Panc1 (cell line): ENCODE results near the gene RAP1B.

ENCODE experiments used
- POLR2AphosphoS5 ChIP-seq: IDR thresholded peaks from 2 replicates; pipeline ENCODE4 v1.6.1; 2012; ENCODE audit warnings: mild to moderate bottlenecking, low read depth, low read length, moderate library complexity
- TF ChIP-seq, protein P1 (sequence below): fragments of 450-650 bp; IDR thresholded peaks from 2 replicates; pipeline ENCODE4 v1.5.1; 2017; ENCODE audit warnings: mild to moderate bottlenecking

DNA sequence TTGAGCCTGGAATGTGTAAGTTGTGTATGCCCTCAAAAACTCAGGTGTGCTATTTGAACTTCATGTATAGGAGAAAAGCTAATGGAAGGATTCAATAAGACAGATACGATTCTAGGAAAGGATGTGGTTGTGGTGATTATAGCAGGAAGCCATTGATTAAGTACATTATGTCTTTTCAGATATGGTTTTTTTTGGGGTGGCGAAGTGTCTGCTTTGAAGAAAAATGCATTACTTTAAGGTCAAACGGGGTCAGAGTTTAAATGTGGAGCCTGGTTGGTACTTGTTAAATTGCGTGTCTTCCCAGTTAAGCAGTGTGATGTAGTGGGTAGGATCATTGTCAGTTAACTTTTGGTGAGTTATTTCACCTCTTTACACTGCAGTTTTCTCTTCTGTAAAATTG is 63.1 kb downstream of the RAP1B start:
- TF ChIP-seq, protein P1, sequence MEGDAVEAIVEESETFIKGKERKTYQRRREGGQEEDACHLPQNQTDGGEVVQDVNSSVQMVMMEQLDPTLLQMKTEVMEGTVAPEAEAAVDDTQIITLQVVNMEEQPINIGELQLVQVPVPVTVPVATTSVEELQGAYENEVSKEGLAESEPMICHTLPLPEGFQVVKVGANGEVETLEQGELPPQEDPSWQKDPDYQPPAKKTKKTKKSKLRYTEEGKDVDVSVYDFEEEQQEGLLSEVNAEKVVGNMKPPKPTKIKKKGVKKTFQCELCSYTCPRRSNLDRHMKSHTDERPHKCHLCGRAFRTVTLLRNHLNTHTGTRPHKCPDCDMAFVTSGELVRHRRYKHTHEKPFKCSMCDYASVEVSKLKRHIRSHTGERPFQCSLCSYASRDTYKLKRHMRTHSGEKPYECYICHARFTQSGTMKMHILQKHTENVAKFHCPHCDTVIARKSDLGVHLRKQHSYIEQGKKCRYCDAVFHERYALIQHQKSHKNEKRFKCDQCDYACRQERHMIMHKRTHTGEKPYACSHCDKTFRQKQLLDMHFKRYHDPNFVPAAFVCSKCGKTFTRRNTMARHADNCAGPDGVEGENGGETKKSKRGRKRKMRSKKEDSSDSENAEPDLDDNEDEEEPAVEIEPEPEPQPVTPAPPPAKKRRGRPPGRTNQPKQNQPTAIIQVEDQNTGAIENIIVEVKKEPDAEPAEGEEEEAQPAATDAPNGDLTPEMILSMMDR = no peak
- peak; percentile 17; the same call in 1 of the 2 replicates for TF ChIP-seq POLR2AphosphoS5
